Karpas-422 (cell line): ENCODE data around the gene CPXM2. TPM values are rescaled to one million over a fixed set of nuclear protein-coding genes. Genes with fewer than 3 reads are reported as not detected.

Source experiments
- DNase-seq: peaks from one replicate; pipeline ENCODE4 v3.0.0-alpha.2; 2015
- H2AFZ ChIP-seq: fragments of 200-600 bp; sonication (generic); 2 replicates; pipeline ENCODE4 v1.6.1; 2014; ENCODE audit warnings: antibody characterized with exemption, low read length, mixed read lengths
- H3K27ac ChIP-seq: fragments of 200-600 bp; sonication (generic); 2 replicates; pipeline ENCODE4 v1.5.1; 2014; ENCODE audit warnings: mild to moderate bottlenecking, low read length, moderate library complexity
- H3K27me3 ChIP-seq: fragments of 200-600 bp; sonication (generic); 2 replicates; pipeline ENCODE4 v1.6.1; 2014; ENCODE audit warnings: low read length, mixed read lengths
- H3K36me3 ChIP-seq: fragments of 200-600 bp; sonication (generic); 2 replicates; pipeline ENCODE4 v1.6.1; 2014; ENCODE audit warnings: low read length, mixed read lengths; ENCODE audit not compliant: insufficient read depth
- H3K4me1 ChIP-seq: fragments of 200-600 bp; sonication (generic); 2 replicates; pipeline ENCODE4 v1.6.1; 2014; ENCODE audit warnings: mild to moderate bottlenecking, low read length, mixed read lengths
- H3K4me2 ChIP-seq: fragments of 200-600 bp; sonication (generic); 2 replicates; pipeline ENCODE4 v1.6.1; 2014; ENCODE audit warnings: low read length, low read depth, mild to moderate bottlenecking; ENCODE audit not compliant: poor library complexity, severe bottlenecking
- H3K4me3 ChIP-seq: fragments of 200-600 bp; sonication (generic); 2 replicates; pipeline ENCODE4 v1.5.1; 2014; ENCODE audit warnings: mild to moderate bottlenecking, antibody characterized with exemption, low read length, mixed read lengths
- H3K79me2 ChIP-seq: fragments of 200-600 bp; sonication (generic); 2 replicates; pipeline ENCODE4 v1.6.1; 2014; ENCODE audit warnings: mild to moderate bottlenecking, low read length, mixed read lengths
- H3K9ac ChIP-seq: fragments of 200-600 bp; sonication (generic); 2 replicates; pipeline ENCODE4 v1.6.0; 2014; ENCODE audit warnings: low read length
- H3K9me2 ChIP-seq: fragments of 200-600 bp; sonication (generic), shearing (Covaris generic); replicated peaks from 2 replicates; pipeline ENCODE4 v1.6.0; 2014; ENCODE audit warnings: mild to moderate bottlenecking, low read length, moderate library complexity; ENCODE audit not compliant: insufficient read depth
- H3K9me3 ChIP-seq: fragments of 300-700, 200-600 bp; sonication (generic); 2 replicates; pipeline ENCODE4 v1.6.1; 2014; ENCODE audit warnings: low read length, mixed read lengths
- H4K20me1 ChIP-seq: fragments of 200-600 bp; sonication (generic); 2 replicates; pipeline ENCODE4 v1.6.1; 2014; ENCODE audit warnings: mild to moderate bottlenecking, antibody characterized with exemption, low read length, low read depth; ENCODE audit not compliant: insufficient read depth
- total RNA-seq: library from RNA; depleted of rRNA; stranded (reverse); fragments of >200 nt; shearing (Covaris generic); gene quantifications from 2 replicates; pipeline ENCODE4 v1.2.3, GENCODE V29; 2014; ENCODE audit warnings: low replicate concordance

The CPXM2 gene
- total RNA-seq, 1 experiment from 2014 or later = not detected

- no peak for DNase-seq
Observed at GRCh38 chr10:123771877-123772644, 119.5 kb downstream of the CPXM2 start.

GRCh38 chr10:123769647-123770046 is 122.0 kb downstream of the CPXM2 start:
- H3K4me2 ChIP-seq = no peak overlapping the region
- no peaks in the 10 kb centered on the region for H3K79me2 ChIP-seq
- no peaks in the 10 kb centered on the region for H3K9me2 ChIP-seq
- no peak overlapping the region for H3K4me3 ChIP-seq
- no peaks in the 10 kb centered on the region for H3K9me3 ChIP-seq
- H3K27me3 ChIP-seq = no peaks in the 10 kb centered on the region
- H3K4me1 ChIP-seq = no peaks in the 10 kb centered on the region
- H3K27ac ChIP-seq = no peak overlapping the region
- H2AFZ ChIP-seq = no peak overlapping the region
- no peaks in the 10 kb centered on the region for H3K36me3 ChIP-seq
- no peak for DNase-seq
- no peak overlapping the region for H3K9ac ChIP-seq
- H4K20me1 ChIP-seq = no peaks in the 10 kb centered on the region

More at GRCh38 chr10:123771877-123772644, 119.5 kb downstream of the CPXM2 start:
- Histone ChIP-seq H3K36me3 (no peaks in the 10 kb centered on the region), H3K9me2 (no peaks in the 10 kb centered on the region), H3K27ac (no peak overlapping the region), H3K27me3 (no peaks in the 10 kb centered on the region), H3K9ac (no peak overlapping the region), H3K9me3 (no peaks in the 10 kb centered on the region), H3K4me3 (no peak overlapping the region), H3K4me1 (no peaks in the 10 kb centered on the region), H3K79me2 (no peaks in the 10 kb centered on the region), H2AFZ (no peak overlapping the region), H3K4me2 (no peak overlapping the region), H4K20me1 (no peaks in the 10 kb centered on the region)

GRCh38 chr10:123766761-123767160 is 124.8 kb downstream of the CPXM2 start:
- DNase-seq = no peak
- H4K20me1 ChIP-seq = no peaks in the 10 kb centered on the region
- no peaks in the 10 kb centered on the region for H3K79me2 ChIP-seq
- no peak overlapping the region for H3K27ac ChIP-seq
- H3K9me3 ChIP-seq = no peaks in the 10 kb centered on the region
- H2AFZ ChIP-seq = no peak overlapping the region
- no peak overlapping the region for H3K4me2 ChIP-seq
- H3K27me3 ChIP-seq = no peaks in the 10 kb centered on the region
- no peak overlapping the region for H3K4me3 ChIP-seq
- H3K9me2 ChIP-seq = no peaks in the 10 kb centered on the region
- no peaks in the 10 kb centered on the region for H3K4me1 ChIP-seq
- H3K36me3 ChIP-seq = no peaks in the 10 kb centered on the region
- no peak overlapping the region for H3K9ac ChIP-seq

GRCh38 chr10:123766012-123766411 is 125.6 kb downstream of the CPXM2 start:
- Histone ChIP-seq H3K4me1 (no peaks in the 10 kb centered on the region), H3K36me3 (no peaks in the 10 kb centered on the region), H3K27me3 (no peaks in the 10 kb centered on the region), H3K4me3 (no peak overlapping the region), H3K9ac (no peak overlapping the region), H2AFZ (no peak overlapping the region), H4K20me1 (no peaks in the 10 kb centered on the region), H3K9me2 (no peaks in the 10 kb centered on the region), H3K27ac (no peak overlapping the region), H3K79me2 (no peaks in the 10 kb centered on the region), H3K9me3 (no peaks in the 10 kb centered on the region), H3K4me2 (no peak overlapping the region)
- no peak for DNase-seq

GRCh38 chr10:123761666-123762230 is 129.9 kb downstream of the CPXM2 start:
- H3K4me3 ChIP-seq = no peak overlapping the region
- no peak overlapping the region for H3K9ac ChIP-seq
- H3K9me2 ChIP-seq = no peaks in the 10 kb centered on the region
- DNase-seq = no peak
- H3K36me3 ChIP-seq = no peaks in the 10 kb centered on the region
- no peaks in the 10 kb centered on the region for H3K9me3 ChIP-seq
- no peak overlapping the region for H3K4me2 ChIP-seq
- no peaks in the 10 kb centered on the region for H3K79me2 ChIP-seq
- H3K27me3 ChIP-seq = no peaks in the 10 kb centered on the region
- H2AFZ ChIP-seq = no peak overlapping the region
- H4K20me1 ChIP-seq = no peaks in the 10 kb centered on the region
- H3K27ac ChIP-seq = no peak overlapping the region
- no peaks in the 10 kb centered on the region for H3K4me1 ChIP-seq

- H3K27me3 ChIP-seq = no peaks in the 10 kb centered on the region
- no peak overlapping the region for H2AFZ ChIP-seq
- H3K9me3 ChIP-seq = no peaks in the 10 kb centered on the region
- H3K9me2 ChIP-seq = no peaks in the 10 kb centered on the region
- no peaks in the 10 kb centered on the region for H3K4me1 ChIP-seq
- H4K20me1 ChIP-seq = no peaks in the 10 kb centered on the region
- H3K36me3 ChIP-seq = no peaks in the 10 kb centered on the region
- H3K9ac ChIP-seq = no peak overlapping the region
- H3K4me2 ChIP-seq = no peak overlapping the region
- H3K79me2 ChIP-seq = no peaks in the 10 kb centered on the region
- H3K27ac ChIP-seq = no peak overlapping the region
- no peak for DNase-seq
- no peak overlapping the region for H3K4me3 ChIP-seq
Observed at GRCh38 chr10:123761038-123761428, 130.6 kb downstream of the CPXM2 start.

- Histone ChIP-seq H3K9me3 (no peaks in the 10 kb centered on the region), H3K9ac (no peak overlapping the region), H3K4me1 (no peaks in the 10 kb centered on the region), H3K79me2 (no peaks in the 10 kb centered on the region), H3K4me3 (no peak overlapping the region), H2AFZ (no peak overlapping the region), H4K20me1 (no peaks in the 10 kb centered on the region), H3K9me2 (no peaks in the 10 kb centered on the region), H3K36me3 (no peaks in the 10 kb centered on the region), H3K27me3 (no peaks in the 10 kb centered on the region), H3K4me2 (no peak overlapping the region), H3K27ac (no peak overlapping the region)
- DNase-seq = no peak
Observed at GRCh38 chr10:123760356-123761037, 131.1 kb downstream of the CPXM2 start.

- Histone ChIP-seq H3K9me3 (no peaks in the 10 kb centered on the region), H3K36me3 (no peaks in the 10 kb centered on the region), H3K4me3 (no peak overlapping the region), H3K9ac (no peak overlapping the region), H3K4me1 (no peaks in the 10 kb centered on the region), H3K79me2 (no peaks in the 10 kb centered on the region), H3K27me3 (no peaks in the 10 kb centered on the region), H3K27ac (no peak overlapping the region), H3K9me2 (no peaks in the 10 kb centered on the region), H3K4me2 (no peak overlapping the region), H2AFZ (no peak overlapping the region), H4K20me1 (no peaks in the 10 kb centered on the region)
- DNase-seq = no peak
Observed at GRCh38 chr10:123759501-123760031, 132.0 kb downstream of the CPXM2 start.
